HT1080 (cell line): ENCODE data around the gene UGGT2. TPM values are rescaled to one million over a fixed set of nuclear protein-coding genes. Genes with fewer than 3 reads are reported as not detected.
A peak's percentile ranks its signal among the peaks of the same experiment; 100 is the strongest.
"Not testable (repeated sequence)": the region's sequence is repeated elsewhere in the genome, so short reads cannot be mapped to it uniquely, and the experiment has no call there.

Source experiments
- DNase-seq: peaks from one replicate; pipeline ENCODE4 v3.0.0-alpha.2; 2015; ENCODE audit warnings: low read depth
- polyA plus RNA-seq, 2 experiments: library from polyadenylated mRNA; depleted of rRNA; stranded (reverse); fragments of >200 nt; gene quantifications; 2 replicates each; pipeline ENCODE4 v1.2.3, GENCODE V29; 2015
- total RNA-seq: library from RNA; depleted of rRNA; stranded (reverse); fragments of >200 nt; shearing (Covaris generic); gene quantifications from 2 replicates; pipeline ENCODE4 v1.2.3, GENCODE V29; 2014; rRNA removed

UGGT2 gene
- total RNA-seq = 18.5 and 24.5 TPM in 2 replicates
- polyA plus RNA-seq (2015; cell fraction: cytosol; rRNA removed) = 17.7 and 21.1 TPM in 2 replicates
- polyA plus RNA-seq (2015; cell fraction: nucleus; rRNA removed) = 130 and 146 TPM in 2 replicates

DNA sequence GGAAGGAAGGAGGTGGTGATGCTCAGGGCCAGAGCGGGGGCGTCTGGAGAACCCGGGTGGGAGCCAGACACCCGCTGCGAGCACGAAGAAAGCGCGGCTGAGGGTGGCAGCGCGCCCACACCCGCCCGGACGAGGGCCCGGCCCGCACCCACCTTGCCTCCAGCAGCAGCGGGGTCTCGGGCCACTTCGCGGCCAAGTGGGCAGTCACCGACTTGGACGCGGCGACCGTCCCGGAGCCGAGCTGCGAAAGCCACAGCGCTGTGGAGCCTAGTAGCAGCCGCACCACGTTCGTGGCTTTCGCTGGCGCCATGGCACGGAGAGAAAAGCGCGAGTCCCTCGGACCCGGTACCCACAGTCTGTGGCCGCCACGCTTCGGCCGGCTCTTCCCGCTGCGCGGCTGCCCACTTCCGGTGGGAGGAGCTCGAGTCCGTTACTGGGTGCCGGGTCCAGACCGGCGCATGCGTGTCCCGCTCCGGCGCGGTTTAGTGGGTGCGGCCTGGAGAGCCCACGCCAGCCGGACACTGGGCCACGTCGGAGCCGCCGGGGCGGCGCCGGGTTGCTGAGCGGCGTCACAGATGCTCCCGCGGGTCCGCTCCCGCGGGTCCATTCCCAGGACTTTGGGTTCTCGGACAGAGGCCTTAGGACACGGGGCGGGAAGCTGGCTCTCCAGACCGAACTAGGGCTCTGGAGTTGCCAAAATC lies at the start of gene UGGT2:
Gene UGGT2 (minus strand): TSS at position 399 of the 701 bp plus-strand sequence. CDS start 89 bp downstream, at position 310.
- peak; percentile 93 for DNase-seq

- DNase-seq = no peak
These were observed 47.4 kb upstream of the UGGT2 start for GRCh38 chr13:96100457-96101220.

- peak; percentile 17 for DNase-seq
These were observed 40.2 kb upstream of the UGGT2 start for GRCh38 chr13:96093296-96094006.

GRCh38 chr13:96091164-96092117 lies 38.2 kb upstream of the UGGT2 start:
- no peak for DNase-seq

DNA sequence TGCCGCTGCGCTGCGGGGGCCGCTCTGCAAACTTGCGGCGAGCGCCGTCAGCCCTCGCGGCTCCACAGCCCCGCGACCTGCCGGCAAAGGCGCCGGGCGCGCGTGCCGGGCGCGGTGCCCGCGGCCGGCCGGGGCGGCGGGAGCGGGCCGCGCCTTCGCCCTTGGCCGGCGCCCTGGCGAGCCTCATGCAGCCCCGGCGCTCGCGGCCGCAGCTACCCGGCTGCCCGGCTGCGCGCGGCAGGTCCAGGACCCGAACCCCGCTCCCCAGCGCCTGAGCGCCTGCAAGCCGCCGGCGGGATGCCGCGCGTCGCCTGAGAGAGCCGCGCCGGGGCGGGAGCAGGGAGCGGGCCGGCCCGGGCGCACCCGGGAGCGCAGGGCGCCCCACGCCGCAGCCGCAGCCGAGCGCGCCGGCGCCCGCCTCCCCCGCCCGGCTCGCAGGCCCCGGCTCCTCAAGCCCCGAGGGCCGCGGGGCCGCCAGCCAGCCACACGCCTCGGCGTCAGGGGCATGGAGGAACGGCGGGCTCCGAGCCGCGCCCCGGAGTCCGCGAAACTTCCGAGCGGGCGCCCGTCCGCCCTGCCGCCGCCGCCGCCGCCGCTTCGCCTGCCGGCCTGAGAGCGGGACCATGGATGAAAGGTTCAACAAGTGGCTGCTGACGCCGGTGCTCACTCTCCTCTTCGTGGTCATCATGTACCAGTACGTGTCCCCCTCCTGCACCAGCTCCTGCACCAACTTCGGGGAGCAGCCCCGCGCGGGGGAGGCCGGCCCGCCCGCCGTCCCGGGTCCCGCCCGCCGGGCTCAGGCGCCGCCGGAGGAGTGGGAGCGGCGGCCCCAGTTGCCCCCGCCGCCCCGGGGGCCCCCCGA lies 37.3 kb upstream of the UGGT2 start:
- DNase-seq = no peak

DNA sequence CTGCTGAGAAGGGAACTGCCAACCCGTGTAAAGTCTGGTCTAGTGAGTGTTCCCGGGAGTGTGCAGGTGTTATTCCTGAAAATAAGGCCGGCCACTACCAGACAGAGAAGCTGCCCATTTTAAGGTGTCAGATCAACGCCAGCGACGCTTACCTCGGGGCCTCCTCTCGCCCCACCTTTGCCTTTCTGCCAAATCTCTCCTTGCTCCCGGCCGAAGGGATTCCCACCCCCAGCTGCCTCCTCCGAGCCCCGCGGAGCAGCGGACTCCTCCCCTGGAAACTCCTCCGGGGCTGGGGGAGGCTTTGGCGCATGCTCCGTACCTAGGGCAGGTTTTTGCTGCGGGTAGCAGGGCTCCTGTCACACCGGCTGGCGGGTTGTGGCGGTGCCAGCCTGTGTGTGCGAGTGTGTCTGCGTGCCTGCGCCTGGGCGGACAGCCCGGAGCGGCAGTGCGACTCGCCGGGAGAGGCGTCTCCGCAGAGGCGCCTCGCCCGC lies 36.6 kb upstream of the UGGT2 start, which contains the start of gene HS6ST3:
Gene HS6ST3 (plus strand): TSS at position 359 of the 491 bp plus-strand sequence.
- peak; percentile 34 for DNase-seq

GRCh38 chr13:96089139-96089538 lies 35.9 kb upstream of the UGGT2 start:
- no peak for DNase-seq

DNA sequence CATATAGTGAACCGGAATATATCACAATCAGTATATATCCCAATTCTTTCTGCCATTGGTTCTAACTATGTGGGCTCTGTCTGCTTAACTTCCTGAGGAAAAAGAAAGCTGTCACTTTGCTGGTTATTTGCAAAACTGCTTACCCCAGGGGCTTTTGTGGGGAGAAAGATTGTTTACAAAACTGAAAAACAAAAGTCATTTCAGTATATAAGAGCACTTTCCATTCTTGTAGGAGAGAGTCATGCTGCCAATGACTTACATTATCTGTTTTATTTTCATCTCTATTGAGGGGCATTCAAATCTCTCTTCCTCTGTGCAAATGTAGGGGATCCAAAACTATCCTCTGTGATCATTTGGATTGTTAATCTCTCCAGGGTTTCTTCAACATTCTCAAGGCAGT lies 33.5 kb upstream of the UGGT2 start:
- no peak for DNase-seq

DNA sequence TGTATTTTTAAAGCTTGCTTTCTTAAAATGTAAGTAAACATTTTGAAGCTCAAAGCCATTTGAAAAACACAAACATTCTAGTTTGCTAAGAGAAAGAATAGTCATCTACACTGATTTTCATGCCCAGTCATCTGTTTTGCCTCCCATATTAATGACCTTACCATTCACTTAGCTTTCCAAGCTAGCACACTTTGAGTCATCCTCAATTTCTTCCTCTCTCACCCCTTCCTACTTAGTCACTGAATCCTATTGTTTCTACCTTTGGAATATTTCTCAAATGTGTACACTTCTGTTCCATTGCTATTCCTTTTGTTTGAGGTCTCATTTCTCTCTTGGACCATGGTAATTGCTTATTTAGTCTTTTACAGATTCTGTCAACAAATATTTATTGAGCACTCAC lies 29.4 kb upstream of the UGGT2 start:
- DNase-seq = peak; percentile 69

DNA sequence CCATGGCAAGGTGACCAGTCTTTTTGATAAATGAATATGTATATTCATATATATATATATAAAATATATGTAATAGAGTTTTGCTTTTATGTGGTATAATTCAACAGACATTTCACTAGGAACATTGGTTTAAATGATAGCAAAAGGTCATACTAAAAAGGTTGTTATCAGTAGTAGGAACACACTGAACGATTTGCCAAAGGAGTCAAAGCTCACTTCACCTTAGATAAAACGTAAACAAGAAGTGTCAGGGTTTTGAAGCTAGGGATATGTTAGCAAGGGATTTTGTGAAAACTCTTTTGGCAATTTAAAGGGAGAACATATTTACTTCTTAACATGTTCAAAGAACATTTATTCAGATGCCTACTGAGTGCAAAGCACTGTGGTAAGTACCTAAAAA lies 28.7 kb upstream of the UGGT2 start:
- DNase-seq = no peak

DNA sequence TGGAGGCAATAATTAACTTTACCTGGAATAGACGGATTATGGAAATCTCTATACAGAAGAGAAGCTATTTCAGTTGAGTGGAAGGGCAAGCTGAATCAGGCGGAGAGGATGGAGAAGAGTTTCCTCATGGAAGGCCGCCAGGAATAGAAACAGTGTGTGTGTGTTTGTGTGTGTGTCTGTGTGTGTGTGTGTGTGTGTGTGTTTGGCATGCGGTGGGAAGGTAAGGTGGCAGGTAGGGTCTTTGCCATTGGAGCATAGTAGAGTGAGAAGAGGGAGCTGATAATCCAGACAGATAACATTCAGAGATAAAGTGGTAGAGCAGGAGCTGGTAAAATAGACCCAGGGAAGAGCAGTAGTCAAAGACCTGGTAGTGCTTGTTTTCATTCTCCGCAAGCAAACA lies 27.5 kb upstream of the UGGT2 start:
- DNase-seq = no peak

GRCh38 chr13:96075953-96076543 lies 22.8 kb upstream of the UGGT2 start:
- no peak for DNase-seq

GRCh38 chr13:96072392-96072791 lies 19.2 kb upstream of the UGGT2 start:
- DNase-seq = no peak

DNA sequence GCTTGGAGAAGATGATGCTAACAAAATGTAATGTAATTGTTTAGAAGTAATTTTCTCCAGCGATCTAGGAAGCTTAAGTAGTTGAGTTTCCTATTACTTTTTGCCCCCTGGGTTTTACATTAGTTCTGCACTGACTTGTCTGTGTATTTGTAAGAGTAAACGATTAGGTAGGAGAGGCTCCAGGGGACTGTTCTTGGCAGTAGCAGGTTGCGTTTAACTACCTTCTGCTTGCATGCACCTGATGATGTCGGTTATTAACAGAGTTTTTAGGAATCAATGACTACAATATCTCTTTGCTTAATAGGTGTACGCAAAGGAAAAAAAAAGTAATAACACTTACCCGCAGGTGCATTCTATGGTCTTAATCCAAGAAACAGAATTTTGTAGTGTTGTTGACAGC lies 18.3 kb upstream of the UGGT2 start:
- DNase-seq = no peak

- DNase-seq = no peak
These were observed 15.5 kb upstream of the UGGT2 start for GRCh38 chr13:96068729-96069128.

DNA sequence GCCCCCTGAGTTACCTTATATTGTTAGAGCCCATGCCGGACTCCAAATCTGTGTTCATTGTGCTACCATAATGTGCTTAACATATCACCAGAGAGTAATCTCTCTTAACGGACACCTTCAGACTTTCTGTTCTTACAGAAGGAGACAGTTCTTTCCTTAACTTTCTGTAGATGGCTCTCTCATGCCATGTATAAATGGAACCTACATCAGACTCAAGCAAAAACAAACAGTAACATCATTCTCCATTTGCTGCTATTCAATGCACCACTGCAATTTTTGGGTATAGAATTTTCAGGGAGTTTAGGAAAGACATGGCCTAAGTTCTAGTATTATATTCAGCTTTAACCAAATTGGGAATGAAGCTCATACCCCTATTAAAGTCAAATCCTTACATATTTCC lies 12.6 kb upstream of the UGGT2 start:
- DNase-seq = no peak

- peak; percentile 57 for DNase-seq
These were observed 572 bp downstream of the UGGT2 start for GRCh38 chr13:96052656-96053002.

DNA sequence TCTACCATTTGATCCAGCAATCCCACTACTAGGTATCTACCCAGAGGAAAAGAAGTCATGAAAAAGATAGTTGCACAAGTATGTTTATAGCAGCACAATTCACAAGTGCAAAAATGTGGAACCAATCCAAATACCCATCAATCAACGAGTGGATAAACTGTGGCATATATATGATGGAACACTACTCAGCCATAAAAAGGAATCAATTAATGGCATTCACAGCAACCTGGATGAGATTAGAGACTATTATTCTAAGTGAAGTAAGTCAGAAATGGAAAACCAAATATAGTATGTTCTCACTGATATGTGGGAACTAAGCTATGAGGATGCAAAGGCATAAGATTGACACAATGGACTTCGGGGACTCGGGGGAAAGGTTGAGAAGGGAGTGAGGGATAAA lies 1.3 kb downstream of the UGGT2 start:
- not testable (repeated sequence) for DNase-seq

DNA sequence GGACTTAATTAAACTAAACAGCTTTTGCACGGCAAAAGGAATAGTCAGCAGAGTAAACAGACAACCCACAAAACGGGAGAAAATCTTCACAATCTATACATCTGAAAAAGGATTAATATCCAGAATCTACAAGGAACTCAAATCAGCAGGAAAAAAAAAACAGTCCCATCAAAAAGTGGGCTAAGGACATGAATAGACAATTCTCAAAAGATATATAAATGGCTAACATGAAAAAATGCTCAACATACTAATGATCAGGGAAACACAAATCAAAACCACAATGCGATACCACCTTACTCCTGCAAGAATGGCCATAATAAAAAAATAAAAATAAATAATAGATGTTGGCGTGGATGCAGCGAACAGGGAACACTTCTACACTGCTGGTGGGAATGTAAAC lies 1.7 kb downstream of the UGGT2 start:
- not testable (repeated sequence) for DNase-seq
